HG02852 (cell line): Measurements from ENCODE around the gene MANF.
A peak's percentile ranks its signal among the peaks of the same experiment; 100 is the strongest.

Experiments
- ATAC-seq: cut with Tn5 transposase; IDR thresholded peaks from one replicate; pipeline ENCODE4 v1.9.1; 2021; ENCODE audit warnings: mild to moderate bottlenecking, moderate library complexity; ENCODE audit not compliant: unreplicated experiment

The MANF gene

GRCh38 chr3:51389423-51390183 is 4.5 kb downstream of the MANF start:
- no peak for ATAC-seq

GRCh38 chr3:51390246-51391074 is 5.4 kb downstream of the MANF start:
- ATAC-seq, result no peak

- ATAC-seq, result peak; percentile 91
Measured at GRCh38 chr3:51391075-51391565, 6.0 kb downstream of the MANF start, which contains the start of gene RBM15B. Gene RBM15B, plus strand, starts transcription at chr3:51391285. Its CDS starts 115 bp downstream, at chr3:51391400.

DNA sequence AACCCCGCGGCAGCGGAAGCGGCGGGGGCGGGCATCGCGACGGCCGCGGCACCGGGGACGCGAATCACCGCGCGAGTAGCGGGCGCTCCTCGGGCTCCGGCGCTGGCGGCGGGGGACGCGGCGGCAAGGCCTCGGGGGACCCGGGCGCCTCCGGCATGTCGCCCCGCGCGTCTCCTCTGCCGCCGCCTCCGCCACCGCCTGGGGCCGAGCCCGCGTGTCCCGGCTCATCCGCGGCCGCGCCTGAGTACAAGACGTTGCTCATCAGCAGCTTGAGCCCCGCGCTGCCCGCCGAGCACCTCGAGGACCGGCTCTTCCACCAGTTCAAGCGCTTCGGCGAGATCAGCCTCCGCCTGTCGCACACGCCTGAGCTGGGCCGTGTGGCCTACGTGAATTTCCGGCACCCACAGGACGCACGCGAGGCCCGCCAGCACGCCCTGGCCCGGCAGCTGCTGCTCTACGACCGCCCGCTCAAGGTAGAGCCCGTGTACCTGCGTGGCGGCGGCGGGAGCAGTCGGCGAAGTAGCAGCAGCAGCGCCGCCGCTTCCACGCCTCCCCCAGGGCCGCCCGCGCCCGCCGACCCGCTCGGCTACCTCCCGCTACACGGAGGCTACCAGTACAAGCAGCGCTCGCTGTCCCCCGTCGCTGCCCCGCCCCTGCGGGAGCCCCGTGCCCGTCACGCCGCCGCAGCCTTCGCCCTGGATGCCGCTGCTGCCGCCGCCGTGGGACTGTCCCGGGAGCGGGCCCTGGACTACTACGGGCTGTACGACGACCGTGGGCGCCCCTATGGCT is 6.7 kb downstream of the MANF start:
- ATAC-seq, result peak; percentile 16

GRCh38 chr3:51392355-51393133 is 7.5 kb downstream of the MANF start:
- no peak for ATAC-seq

DNA sequence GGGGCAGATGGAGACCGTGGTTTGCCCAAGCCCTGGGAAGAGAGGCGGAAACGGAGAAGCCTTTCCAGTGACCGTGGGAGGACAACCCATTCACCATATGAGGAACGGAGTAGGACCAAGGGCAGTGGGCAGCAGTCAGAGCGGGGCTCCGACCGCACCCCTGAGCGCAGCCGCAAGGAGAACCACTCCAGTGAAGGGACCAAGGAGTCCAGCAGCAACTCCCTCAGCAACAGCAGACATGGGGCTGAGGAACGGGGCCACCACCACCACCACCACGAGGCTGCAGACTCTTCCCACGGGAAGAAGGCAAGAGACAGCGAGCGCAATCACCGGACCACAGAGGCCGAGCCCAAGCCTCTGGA is 8.0 kb downstream of the MANF start:
- ATAC-seq, result no peak

DNA sequence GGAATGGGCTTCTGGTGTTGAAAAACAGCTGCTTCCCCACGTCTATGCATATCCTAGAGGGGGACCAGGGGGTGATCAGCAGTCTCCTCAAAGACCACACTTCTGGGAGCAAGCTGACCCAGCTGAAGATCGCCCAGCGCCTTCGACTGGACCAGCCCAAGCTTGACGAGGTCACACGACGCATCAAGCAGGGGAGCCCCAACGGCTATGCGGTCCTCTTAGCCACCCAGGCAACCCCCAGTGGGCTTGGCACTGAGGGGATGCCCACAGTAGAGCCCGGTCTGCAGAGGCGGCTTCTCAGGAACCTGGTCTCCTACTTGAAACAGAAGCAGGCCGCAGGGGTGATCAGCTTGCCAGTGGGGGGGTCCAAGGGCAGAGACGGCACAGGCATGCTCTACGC is 8.5 kb downstream of the MANF start:
- ATAC-seq, result no peak

DNA sequence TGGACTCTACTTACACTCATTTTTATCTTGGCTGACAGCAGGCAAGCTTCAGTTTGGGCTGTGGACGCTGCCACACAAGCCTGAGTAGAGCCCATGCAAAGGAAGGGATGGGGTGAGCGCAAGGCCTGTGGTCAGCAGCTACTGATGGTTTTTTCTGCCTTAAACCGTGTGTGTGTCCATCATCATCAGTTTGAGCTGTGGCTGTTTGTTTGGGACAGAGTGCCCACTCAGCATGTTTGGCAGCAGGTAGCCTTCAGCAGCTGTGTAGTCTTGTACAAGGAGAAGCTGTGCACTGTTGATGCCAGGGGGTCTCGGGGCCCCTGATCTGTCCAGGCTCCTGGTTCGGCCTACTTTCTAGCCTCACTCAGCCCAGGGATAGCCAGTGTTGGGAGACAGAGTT is 9.4 kb downstream of the MANF start:
- ATAC-seq, result no peak

DNA sequence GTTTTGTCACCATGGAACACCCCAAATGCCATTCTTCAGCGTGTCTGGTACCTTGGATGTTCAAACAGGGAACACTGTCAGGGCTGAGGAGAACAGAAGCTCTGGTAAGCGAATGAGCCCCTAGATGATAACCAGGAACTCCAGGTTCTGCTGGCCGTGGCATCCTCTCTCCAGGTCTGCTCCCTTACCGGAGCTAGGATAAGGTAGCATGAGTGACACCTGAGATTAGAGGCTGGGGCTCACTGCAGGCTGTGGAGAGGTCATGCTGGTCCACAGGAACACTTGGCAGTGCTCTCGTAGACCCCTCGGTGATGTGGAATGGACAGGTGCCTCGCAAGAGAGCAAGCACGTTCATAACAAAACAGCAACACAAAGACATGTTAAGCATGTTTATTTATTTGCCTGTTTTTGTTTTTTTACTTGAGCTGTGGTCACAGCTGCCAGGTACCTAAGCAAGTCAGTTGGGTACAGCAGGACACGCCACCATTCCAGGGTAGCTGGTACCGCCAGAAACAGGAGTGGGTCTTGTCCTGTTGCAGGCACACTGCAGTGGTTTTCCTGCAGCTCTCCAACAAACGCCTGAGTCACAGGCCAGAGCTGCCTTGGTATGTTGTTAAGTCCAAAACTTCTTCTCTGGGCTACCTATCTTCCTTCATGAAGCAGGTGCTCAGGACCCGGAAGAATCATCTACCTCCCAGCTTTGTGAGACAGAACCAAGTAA is 10.6 kb downstream of the MANF start:
- ATAC-seq, result no peak

GRCh38 chr3:51396401-51396800 is 11.3 kb downstream of the MANF start:
- no peak for ATAC-seq

DNA sequence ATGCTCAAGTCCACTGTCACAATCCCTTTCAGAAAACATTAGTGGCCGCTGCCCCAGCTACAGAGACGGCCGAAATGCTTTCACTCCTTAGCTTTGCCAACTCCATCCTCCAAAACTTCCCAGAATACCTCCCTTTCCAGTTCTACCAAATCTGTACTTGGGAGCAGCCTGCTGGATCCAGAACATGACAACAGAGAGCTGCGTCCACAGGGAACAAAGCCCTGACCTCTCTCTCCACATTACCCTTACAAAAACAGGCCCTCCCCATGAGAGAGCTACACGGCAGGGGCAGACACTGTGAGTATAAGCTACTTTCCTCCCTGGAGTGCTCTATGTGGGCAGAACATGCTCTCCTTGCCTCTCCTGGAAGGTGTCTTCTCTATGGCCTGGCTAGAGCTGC is 12.3 kb downstream of the MANF start:
- no peak for ATAC-seq

DNA sequence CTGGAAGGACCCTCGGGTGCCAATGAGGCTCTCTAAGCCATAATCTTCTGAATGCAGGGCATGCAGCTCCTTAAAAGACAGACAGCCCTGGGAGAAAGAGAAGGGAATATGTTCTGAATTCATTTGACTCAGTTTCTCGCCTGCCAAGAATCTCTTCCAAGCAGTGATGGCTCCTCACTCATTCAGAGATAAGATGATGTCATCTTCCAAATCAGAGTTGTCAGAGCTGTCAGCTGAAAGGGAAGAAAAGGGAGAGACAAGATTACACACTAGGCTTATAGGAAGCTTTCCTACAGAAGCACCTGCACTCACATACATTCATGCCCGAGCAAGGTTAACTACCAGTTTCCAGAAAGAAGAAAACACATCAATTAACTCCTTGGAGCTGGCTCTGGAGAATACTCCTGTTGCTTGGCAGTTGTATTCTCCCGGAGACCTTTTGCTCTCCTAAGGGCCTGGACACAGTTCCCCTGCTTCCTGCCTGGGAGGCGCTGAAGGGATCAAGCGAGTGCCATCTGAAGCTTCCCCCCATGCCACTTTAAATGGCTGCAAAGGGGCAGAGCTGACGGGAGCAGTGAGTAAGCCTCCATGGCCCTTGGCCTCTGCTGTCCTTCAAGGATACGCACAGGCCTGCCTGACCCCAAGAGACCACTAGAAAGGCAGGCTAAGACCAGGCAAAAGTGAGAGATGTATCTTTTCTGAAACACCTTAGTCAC is 13.7 kb downstream of the MANF start:
- ATAC-seq, result no peak

GRCh38 chr3:51400166-51400565 is 15.1 kb downstream of the MANF start:
- no peak for ATAC-seq

- ATAC-seq, result no peak
Measured at GRCh38 chr3:51401735-51402134, 16.6 kb downstream of the MANF start.

DNA sequence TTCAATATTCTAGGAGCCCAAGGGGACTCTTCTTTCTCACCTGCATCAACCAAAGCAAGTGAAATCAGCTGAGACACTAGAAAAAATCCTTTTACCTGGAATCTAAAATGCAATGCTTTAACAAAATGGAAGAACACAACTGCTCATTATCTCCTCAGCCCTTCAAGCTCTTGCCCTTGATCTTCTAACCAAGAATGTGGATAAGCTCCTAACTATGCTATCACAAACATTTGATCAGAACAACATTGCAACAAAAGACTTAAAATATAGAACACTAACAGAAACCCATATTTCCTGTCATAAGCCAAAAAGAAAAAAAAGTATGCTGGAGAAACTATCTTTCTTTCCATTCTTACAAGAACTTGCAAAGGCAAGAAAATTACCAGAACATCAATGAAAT is 18.6 kb downstream of the MANF start:
- no peak for ATAC-seq

GRCh38 chr3:51408021-51408420 is 22.9 kb downstream of the MANF start:
- ATAC-seq, result no peak

DNA sequence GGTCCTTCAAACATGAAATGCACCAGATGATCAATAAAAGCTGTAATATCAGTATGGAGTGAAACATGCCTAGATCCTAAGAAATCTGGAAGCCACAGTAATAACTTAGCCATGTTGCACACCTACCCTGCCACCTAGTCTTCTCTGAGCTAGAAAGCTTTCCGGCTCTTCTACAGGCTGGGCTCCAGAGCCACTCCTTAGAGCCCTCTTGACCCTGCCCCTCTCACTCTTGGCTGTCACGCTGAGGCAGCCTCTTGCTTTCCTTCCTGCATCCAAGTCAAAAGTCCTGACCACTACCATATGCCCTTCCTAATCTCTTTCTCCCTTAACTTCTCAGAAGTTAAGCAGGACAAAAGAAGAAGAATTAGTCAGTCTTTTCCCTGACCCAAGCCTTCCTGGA is 23.7 kb downstream of the MANF start:
- ATAC-seq, result no peak

- ATAC-seq, result no peak
Measured at GRCh38 chr3:51422211-51422610, 37.1 kb downstream of the MANF start.

GRCh38 chr3:51426921-51427320 is 41.8 kb downstream of the MANF start:
- no peak for ATAC-seq
